AG04450 (cell line): ENCODE results near the gene PARP16. TPM values are rescaled to one million over a fixed set of nuclear protein-coding genes. Genes with fewer than 3 reads are reported as not detected.

ENCODE experiments used
- CTCF ChIA-PET: fragments of 300-600, 350-600 bp; formaldehyde crosslinking; extraction: SDS; loops from one replicate; lab custom pipeline; 2022; ENCODE audit warnings: antibody characterized with exemption, inconsistent platforms; lab: Charles Lee
- POLR2A ChIA-PET: fragments of 350-600 bp; formaldehyde crosslinking; extraction: SDS; loops from one replicate; lab custom pipeline; 2021; ENCODE audit warnings: antibody characterized with exemption, inconsistent platforms; lab: Yijun Ruan, JAX
- DNase-seq: peaks from one replicate; pipeline ENCODE4 v3.0.0-alpha.2; 2011; ENCODE audit warnings: low read depth, low spot score
- H3K27ac ChIP-seq: one replicate; pipeline ENCODE4 v1.5.1; 2012; ENCODE audit warnings: low read depth, low read length, control low read depth
- H3K27me3 ChIP-seq: one replicate; pipeline ENCODE4 v1.6.0; 2012; ENCODE audit warnings: low read length; ENCODE audit not compliant: control insufficient read depth, insufficient read depth
- H3K4me3 ChIP-seq: 2 replicates; pipeline ENCODE4 v1.5.1; 2011; ENCODE audit warnings: mild to moderate bottlenecking, low read depth, low read length, control low read depth
- H3K9me3 ChIP-seq: 2 replicates; pipeline ENCODE4 v1.5.1; 2012; ENCODE audit warnings: low read length; ENCODE audit not compliant: control insufficient read depth, insufficient read depth
- CTCF ChIP-seq: IDR thresholded peaks from 2 replicates; pipeline ENCODE4 v1.5.1; 2011; ENCODE audit warnings: low read depth, low read length, control low read depth, inconsistent platforms
- polyA plus RNA-seq: library from polyadenylated mRNA; depleted of rRNA; stranded (reverse); fragments of >200 nt; gene quantifications from 2 replicates; pipeline ENCODE4 v1.2.3, GENCODE V29; 2011

PARP16 gene
- polyA plus RNA-seq, 1 experiment: 5.3 TPM

GRCh38 chr15:65303687-65304380 lies 17.2 kb upstream of the PARP16 start:
- Histone ChIP-seq H3K27ac (peak overlapping the region; percentile 58), H3K27me3 (no peaks in the 10 kb centered on the region), H3K9me3 (peaks cover 3% of the 10 kb centered on the region; the same call in 1 of the 2 replicates), H3K4me3 (peak overlapping the region; percentile 58)
- TF ChIP-seq CTCF: no peak
- CTCF ChIA-PET: interaction anchor here (0.6 to 0.7 kb wide), 2 partner anchors 119 to 284 kb away, joined by 4 read pairs; partner anchors contain the start of gene CLPX
- POLR2A ChIA-PET: interaction anchor here (0.6 to 2.9 kb wide), 14 partner anchors 7 to 390 kb away, joined by 3 to 55 read pairs (median 6); partner anchors contain the start of genes CLPX, PARP16 and RNU5A-1
- DNase-seq: peak; percentile 18

GRCh38 chr15:65302061-65302460 lies 15.4 kb upstream of the PARP16 start:
- ChIA-PET CTCF (no interaction called here), POLR2A (no interaction called here)
- Histone ChIP-seq H3K4me3 (no peak overlapping the region), H3K9me3 (peaks cover 3% of the 10 kb centered on the region; the same call in 1 of the 2 replicates), H3K27me3 (no peaks in the 10 kb centered on the region), H3K27ac (no peak overlapping the region)
- TF ChIP-seq CTCF: no peak
- no peak for DNase-seq

GRCh38 chr15:65300924-65301441 lies 14.3 kb upstream of the PARP16 start:
- no peak for DNase-seq
- CTCF ChIA-PET: interaction anchor here (1.6 kb wide), 1 partner anchor 112 kb away, joined by 3 read pairs; no protein-coding TSS in a partner anchor
- no peaks in the 10 kb centered on the region for H3K27me3 ChIP-seq
- no peak overlapping the region for H3K27ac ChIP-seq
- peaks cover 3% of the 10 kb centered on the region; the same call in 1 of the 2 replicates for H3K9me3 ChIP-seq
- TF ChIP-seq CTCF: no peak
- POLR2A ChIA-PET: no interaction called here
- no peak overlapping the region for H3K4me3 ChIP-seq

GRCh38 chr15:65298731-65299130 lies 12.0 kb upstream of the PARP16 start:
- CTCF ChIA-PET: interaction anchor here (1.0 to 2.6 kb wide), 2 partner anchors 30 to 110 kb away, joined by 4 to 24 read pairs; no protein-coding TSS in a partner anchor
- Histone ChIP-seq H3K4me3 (no peak overlapping the region), H3K9me3 (peaks cover 3% of the 10 kb centered on the region; the same call in 1 of the 2 replicates), H3K27ac (no peak overlapping the region), H3K27me3 (no peaks in the 10 kb centered on the region)
- no peak for TF ChIP-seq CTCF
- POLR2A ChIA-PET: no interaction called here
- DNase-seq: no peak
